T-helper 1 cell treated with Interleukin-12 subunit alpha and Interleukin-12 subunit beta and Interleukin-4 antibody, amounts not matched to agents 30 μg/mL and 1 μg/mL, for 36 hours (primary cell): ENCODE measurements around the gene HS3ST6.
"Not testable (repeated sequence)": the region's sequence is repeated elsewhere in the genome, so short reads cannot be mapped to it uniquely, and the experiment has no call there.

Source experiments
- H3K27ac Mint-ChIP-seq: one replicate; pipeline ENCODE4 v1.8.0; 2021; ENCODE audit warnings: mild to moderate bottlenecking, mixed read lengths
- H3K27me3 Mint-ChIP-seq: one replicate; pipeline ENCODE4 v1.8.0; 2021; ENCODE audit warnings: low read depth, mixed read lengths
- H3K36me3 Mint-ChIP-seq: one replicate; pipeline ENCODE4 v1.8.0; 2021; ENCODE audit warnings: low read depth, mixed read lengths
- H3K4me1 Mint-ChIP-seq: one replicate; pipeline ENCODE4 v1.8.0; 2021; ENCODE audit warnings: low read depth, mixed read lengths
- H3K4me3 Mint-ChIP-seq: one replicate; pipeline ENCODE4 v1.8.0; 2021; ENCODE audit warnings: mild to moderate bottlenecking, moderate library complexity, mixed read lengths
- H3K9me3 Mint-ChIP-seq: one replicate; pipeline ENCODE4 v1.8.0; 2021; ENCODE audit warnings: mixed read lengths

HS3ST6 gene

GRCh38 chr16:1909561-1910231, 8.5 kb downstream of the HS3ST6 start:
- Mint-ChIP-seq H3K36me3 (no peaks in the 10 kb centered on the region), H3K9me3 (no peaks in the 10 kb centered on the region), H3K4me3 (no peak overlapping the region), H3K4me1 (no peaks in the 10 kb centered on the region), H3K27ac (no peak overlapping the region), H3K27me3 (peaks cover 7% of the 10 kb centered on the region)

GRCh38 chr16:1908983-1909382, 9.2 kb downstream of the HS3ST6 start:
- Mint-ChIP-seq H3K4me1 (no peaks in the 10 kb centered on the region), H3K9me3 (no peaks in the 10 kb centered on the region), H3K27me3 (peaks cover 10% of the 10 kb centered on the region), H3K4me3 (no peak overlapping the region), H3K36me3 (no peaks in the 10 kb centered on the region), H3K27ac (no peak overlapping the region)

GRCh38 chr16:1908184-1908583, 10.0 kb downstream of the HS3ST6 start:
- Mint-ChIP-seq H3K9me3 (no peaks in the 10 kb centered on the region), H3K36me3 (no peaks in the 10 kb centered on the region), H3K27ac (no peak overlapping the region), H3K4me3 (no peak overlapping the region), H3K27me3 (peaks cover 10% of the 10 kb centered on the region), H3K4me1 (no peaks in the 10 kb centered on the region)

- no peak overlapping the region for H3K27ac Mint-ChIP-seq
- no peak overlapping the region for H3K4me3 Mint-ChIP-seq
- no peaks in the 10 kb centered on the region for H3K4me1 Mint-ChIP-seq
- peaks cover 10% of the 10 kb centered on the region for H3K27me3 Mint-ChIP-seq
- no peaks in the 10 kb centered on the region for H3K36me3 Mint-ChIP-seq
- no peaks in the 10 kb centered on the region for H3K9me3 Mint-ChIP-seq
Observed at GRCh38 chr16:1907226-1907860, 10.9 kb downstream of the HS3ST6 start.

- Mint-ChIP-seq H3K36me3 (no peaks in the 10 kb centered on the region), H3K27ac (no peak overlapping the region), H3K9me3 (no peaks in the 10 kb centered on the region), H3K4me1 (no peaks in the 10 kb centered on the region), H3K27me3 (peaks cover 10% of the 10 kb centered on the region), H3K4me3 (no peak overlapping the region)
Observed at GRCh38 chr16:1906846-1907165, 11.4 kb downstream of the HS3ST6 start.

GRCh38 chr16:1906055-1906845, 12.0 kb downstream of the HS3ST6 start:
- Mint-ChIP-seq H3K27ac (no peak overlapping the region), H3K9me3 (no peaks in the 10 kb centered on the region), H3K4me3 (no peak overlapping the region), H3K36me3 (no peaks in the 10 kb centered on the region), H3K4me1 (no peaks in the 10 kb centered on the region), H3K27me3 (peaks cover 10% of the 10 kb centered on the region)

- Mint-ChIP-seq H3K27me3 (peaks cover 10% of the 10 kb centered on the region), H3K36me3 (no peaks in the 10 kb centered on the region), H3K4me1 (no peaks in the 10 kb centered on the region), H3K9me3 (no peaks in the 10 kb centered on the region), H3K4me3 (no peak overlapping the region), H3K27ac (no peak overlapping the region)
Observed at GRCh38 chr16:1903845-1904840, 14.1 kb downstream of the HS3ST6 start.

GRCh38 chr16:1903220-1903574, 15.0 kb downstream of the HS3ST6 start:
- H3K4me3 Mint-ChIP-seq: no peak overlapping the region
- H3K4me1 Mint-ChIP-seq: no peaks in the 10 kb centered on the region
- H3K36me3 Mint-ChIP-seq: no peaks in the 10 kb centered on the region
- H3K9me3 Mint-ChIP-seq: no peaks in the 10 kb centered on the region
- no peak overlapping the region for H3K27ac Mint-ChIP-seq
- H3K27me3 Mint-ChIP-seq: peaks cover 5% of the 10 kb centered on the region

- Mint-ChIP-seq H3K4me1 (no peaks in the 10 kb centered on the region), H3K9me3 (no peaks in the 10 kb centered on the region), H3K27me3 (peaks cover 5% of the 10 kb centered on the region), H3K36me3 (no peaks in the 10 kb centered on the region), H3K27ac (no peak overlapping the region), H3K4me3 (no peak overlapping the region)
Observed at GRCh38 chr16:1902547-1903219, 15.5 kb downstream of the HS3ST6 start.

- Mint-ChIP-seq H3K9me3 (no peaks in the 10 kb centered on the region), H3K4me1 (no peaks in the 10 kb centered on the region), H3K27ac (no peak overlapping the region), H3K36me3 (no peaks in the 10 kb centered on the region), H3K27me3 (peaks cover 5% of the 10 kb centered on the region), H3K4me3 (no peak overlapping the region)
Observed at GRCh38 chr16:1900452-1900774, 17.8 kb downstream of the HS3ST6 start.

- Mint-ChIP-seq H3K9me3 (no peaks in the 10 kb centered on the region), H3K4me3 (no peak overlapping the region), H3K27ac (no peak overlapping the region), H3K27me3 (peaks cover 4% of the 10 kb centered on the region), H3K4me1 (no peaks in the 10 kb centered on the region), H3K36me3 (no peaks in the 10 kb centered on the region)
Observed at GRCh38 chr16:1899641-1900451, 18.4 kb downstream of the HS3ST6 start.

GRCh38 chr16:1897692-1898091, 20.5 kb downstream of the HS3ST6 start:
- H3K9me3 Mint-ChIP-seq, H3K27me3 Mint-ChIP-seq, H3K4me3 Mint-ChIP-seq, H3K36me3 Mint-ChIP-seq, H3K27ac Mint-ChIP-seq, H3K4me1 Mint-ChIP-seq: not testable (repeated sequence)

- H3K36me3 Mint-ChIP-seq: no peaks in the 10 kb centered on the region
- H3K27me3 Mint-ChIP-seq: peaks cover 5% of the 10 kb centered on the region
- no peaks in the 10 kb centered on the region for H3K4me1 Mint-ChIP-seq
- H3K4me3 Mint-ChIP-seq: no peak overlapping the region
- no peak overlapping the region for H3K27ac Mint-ChIP-seq
- no peaks in the 10 kb centered on the region for H3K9me3 Mint-ChIP-seq
Observed at GRCh38 chr16:1895949-1896675, 22.1 kb downstream of the HS3ST6 start.
